HG02610 (cell line): ENCODE measurements around the gene MYRF.

Experiments
- ATAC-seq: cut with Tn5 transposase; IDR thresholded peaks from one replicate; pipeline ENCODE4 v1.9.1; 2021; ENCODE audit warnings: mild to moderate bottlenecking, moderate library complexity; ENCODE audit not compliant: unreplicated experiment

The MYRF gene

GRCh38 chr11:61792310-61793082 lies 40.1 kb downstream of the MYRF start, which contains the start of the genes FEN1 and TMEM258:
Gene FEN1, plus strand, starts transcription at chr11:61792911. Its CDS starts 2,451 bp downstream, at chr11:61795362.
Gene TMEM258, minus strand, starts transcription at chr11:61792599. Its CDS starts 41 bp downstream, at chr11:61792558.
- ATAC-seq: peak; percentile 78

- no peak for ATAC-seq
Observed at GRCh38 chr11:61793083-61793828, 40.8 kb downstream of the MYRF start.

DNA sequence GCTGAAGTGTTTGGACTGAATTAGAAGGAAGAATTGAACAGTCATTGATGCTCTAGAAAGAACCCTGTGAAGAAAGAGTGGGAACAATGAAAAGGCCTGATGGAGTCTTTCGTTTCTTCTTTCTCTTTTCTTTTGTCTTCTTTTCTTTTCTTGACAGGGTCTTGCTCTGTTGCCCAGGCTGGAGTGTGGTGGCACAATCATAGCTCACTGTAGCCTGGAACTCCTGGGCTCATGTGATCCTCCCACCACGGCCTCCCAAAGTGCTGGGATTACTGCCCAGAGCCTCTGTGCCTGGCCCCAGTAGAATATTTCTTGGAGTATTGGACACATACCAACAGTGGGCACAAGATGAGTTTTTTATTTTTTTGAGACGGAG lies 41.4 kb downstream of the MYRF start:
- no peak for ATAC-seq

DNA sequence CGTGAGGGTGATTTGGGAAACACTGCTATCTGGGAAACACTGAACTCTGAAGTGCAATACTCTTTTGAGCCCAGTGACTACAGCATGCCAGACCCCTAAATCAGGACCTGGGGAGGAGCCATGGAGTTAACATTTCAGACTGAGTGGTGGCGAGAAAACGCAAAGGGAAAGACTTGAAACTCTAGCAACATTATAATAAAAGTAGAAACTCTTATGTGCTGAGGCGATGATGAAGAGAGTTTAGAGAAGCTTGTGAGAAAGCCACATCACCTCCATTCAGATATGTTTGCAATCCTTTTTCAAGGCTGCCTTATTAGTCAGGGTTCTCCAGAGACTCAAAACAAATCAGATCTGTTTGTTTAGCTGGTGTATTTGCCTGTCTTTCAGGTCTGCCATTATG lies 42.1 kb downstream of the MYRF start:
- no peak for ATAC-seq

GRCh38 chr11:61795459-61795858 lies 43.0 kb downstream of the MYRF start:
- no peak for ATAC-seq

- ATAC-seq: no peak
Observed at GRCh38 chr11:61795876-61796526, 43.6 kb downstream of the MYRF start.

DNA sequence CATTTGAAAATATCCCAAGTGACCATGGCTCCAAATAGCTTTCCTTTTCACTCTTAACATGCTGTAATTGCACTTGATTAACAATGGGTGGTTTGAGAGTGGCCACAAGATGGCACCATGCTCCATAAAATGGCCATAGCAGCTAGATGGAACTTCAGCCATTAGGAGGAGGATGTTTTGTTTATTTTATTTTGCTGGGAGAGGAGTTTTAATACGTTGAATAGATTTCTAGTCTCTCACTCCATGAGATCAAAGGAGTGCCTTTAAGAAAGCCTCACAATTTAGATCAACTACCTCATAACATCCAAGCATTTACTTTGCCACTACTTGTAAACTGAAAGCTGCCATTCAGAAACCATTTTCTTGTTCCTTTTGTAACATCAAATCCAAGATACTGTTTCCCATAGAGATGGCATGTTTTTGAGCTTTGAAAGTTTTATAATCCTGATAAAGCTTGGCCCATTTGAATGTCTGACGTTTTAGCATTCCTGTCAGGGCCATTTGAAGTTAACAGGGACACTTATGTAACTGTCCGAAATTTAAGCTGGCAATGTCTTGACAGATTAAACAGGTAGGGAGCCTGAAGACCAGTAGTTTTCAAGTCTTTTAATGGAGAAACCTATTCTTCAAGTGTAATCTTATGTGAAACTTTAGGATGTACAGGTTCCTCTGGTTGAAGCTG lies 45.0 kb downstream of the MYRF start:
- ATAC-seq: no peak

DNA sequence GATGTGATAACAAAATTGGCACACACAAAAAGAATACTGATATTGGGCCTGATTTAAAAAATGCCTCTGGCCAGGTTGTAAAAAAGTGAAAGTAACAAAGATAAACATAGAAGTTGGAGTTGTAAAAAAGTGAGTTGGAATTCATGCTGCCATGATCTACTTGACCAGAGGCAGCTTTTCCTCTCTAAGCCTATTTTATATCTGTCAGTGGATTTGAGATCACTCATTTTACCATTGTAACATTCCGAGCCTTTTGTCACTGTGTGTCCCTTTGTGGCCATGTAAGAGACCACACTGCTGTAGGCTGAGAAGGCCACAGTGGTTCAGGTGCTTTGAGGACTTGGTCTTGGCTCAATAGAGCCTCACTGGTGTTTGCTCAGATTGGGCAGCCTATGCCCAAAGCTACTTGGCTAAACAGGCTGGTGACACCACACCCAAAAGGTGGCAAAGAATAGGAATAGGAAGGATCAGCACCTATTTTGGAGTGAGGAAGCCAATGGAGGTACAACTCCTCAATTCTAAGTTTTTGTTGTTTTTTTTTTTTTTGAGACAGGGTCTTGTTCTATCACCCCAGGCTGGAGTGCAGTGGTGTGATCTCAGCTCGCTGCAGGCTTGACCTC lies 47.3 kb downstream of the MYRF start:
- ATAC-seq: no peak

DNA sequence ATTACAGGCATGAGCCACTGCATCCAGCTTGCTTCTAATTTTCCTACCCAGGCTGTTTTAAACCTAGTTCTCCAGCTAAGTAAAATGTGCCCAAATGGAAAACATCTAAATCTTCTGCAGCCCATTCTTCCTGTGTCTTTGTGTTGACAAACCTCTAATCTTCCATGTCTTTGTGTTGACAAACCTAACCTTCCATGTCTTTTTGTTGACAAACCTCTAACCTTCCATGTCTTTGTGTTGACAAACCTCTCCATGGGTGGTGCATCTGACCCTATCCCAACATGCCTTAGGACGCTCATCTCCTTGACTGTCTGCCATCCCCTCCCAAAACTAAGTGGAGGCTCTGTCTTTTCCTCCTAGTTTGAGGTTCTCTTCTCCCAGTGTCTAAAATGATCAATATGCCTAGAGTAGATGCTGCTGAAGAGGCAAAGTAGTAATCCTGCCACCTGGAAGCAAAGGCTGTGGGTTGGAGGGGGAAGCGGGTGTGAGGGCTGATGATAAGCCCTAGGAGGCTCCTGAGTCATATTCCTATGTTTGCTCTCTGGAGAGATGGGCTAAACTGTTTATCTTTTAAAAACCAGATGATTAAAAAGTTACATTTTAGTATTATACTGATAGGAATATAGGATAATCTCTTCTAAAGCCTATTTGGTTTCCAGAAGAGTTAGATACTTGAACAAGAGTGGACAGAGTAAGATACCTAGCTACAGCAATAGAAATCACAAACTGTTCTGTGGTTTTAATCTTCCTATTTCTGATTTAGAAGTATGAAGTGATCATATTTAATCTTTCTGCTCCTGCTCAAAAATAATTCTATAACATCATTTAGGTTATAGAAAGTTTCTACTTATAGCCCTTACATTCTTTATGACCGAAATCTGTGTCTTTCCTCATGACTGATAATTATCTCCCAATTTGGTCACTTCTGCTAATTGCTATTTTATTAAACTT lies 48.2 kb downstream of the MYRF start:
- ATAC-seq: no peak

- no peak for ATAC-seq
Observed at GRCh38 chr11:61802605-61803004, 50.2 kb downstream of the MYRF start.

DNA sequence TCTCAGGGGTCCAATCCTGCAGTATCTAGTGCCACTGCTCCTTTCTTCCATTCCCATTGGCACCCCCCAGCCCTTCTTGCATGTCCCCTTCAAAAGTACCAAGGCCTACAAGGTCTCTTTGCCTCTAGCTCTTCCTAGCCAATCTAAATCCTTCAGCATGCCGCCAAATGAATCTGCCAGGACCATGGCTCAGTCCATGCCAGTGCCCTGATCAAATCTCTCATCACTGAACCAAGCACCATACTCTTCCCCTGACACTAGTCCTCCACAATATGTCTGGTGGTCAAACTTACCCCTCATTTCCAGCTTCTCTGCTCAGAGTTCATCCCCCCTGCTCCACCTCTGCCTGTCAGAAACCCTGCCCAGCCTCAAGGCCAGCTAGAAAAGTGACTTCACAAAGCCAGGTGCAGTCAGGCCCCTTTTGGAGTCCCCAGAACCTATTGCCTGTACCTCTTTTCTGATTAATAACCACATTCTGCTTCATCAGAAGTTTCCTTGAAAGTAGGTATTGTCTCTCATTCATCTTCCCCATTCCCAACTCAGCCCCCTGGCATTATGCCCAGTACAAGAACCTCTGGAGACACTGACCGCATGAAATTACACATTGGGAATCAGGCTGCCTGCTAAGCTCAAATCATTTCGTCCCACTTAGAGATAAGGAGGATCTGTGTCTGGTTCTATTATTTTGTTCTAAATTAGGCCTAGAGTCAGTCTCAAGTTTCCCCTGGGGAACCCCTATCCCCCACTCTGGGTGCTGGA lies 51.6 kb downstream of the MYRF start:
- ATAC-seq: no peak

DNA sequence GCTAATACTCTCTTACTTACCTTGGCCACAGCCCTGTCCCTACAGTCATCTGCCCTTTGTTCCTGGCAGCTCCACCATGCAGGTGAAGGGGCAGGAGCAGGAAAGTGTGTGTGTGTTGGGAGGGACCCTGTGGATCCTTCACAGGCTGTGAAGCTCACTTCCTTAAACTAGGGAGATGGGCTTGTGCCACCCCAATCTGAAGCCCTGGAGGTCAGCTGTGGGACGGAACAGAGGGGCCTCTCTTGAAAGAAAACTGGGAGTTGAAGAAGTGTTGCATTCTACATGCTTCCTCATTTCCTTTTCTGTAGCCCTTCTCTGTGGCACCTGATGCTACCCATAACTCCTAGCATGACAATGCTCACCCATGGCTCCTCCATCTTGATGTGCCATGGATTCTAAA lies 52.7 kb downstream of the MYRF start:
- ATAC-seq: no peak

- ATAC-seq: no peak
Observed at GRCh38 chr11:61806785-61807184, 54.3 kb downstream of the MYRF start.

GRCh38 chr11:61810671-61811175 lies 58.3 kb downstream of the MYRF start:
- no peak for ATAC-seq

DNA sequence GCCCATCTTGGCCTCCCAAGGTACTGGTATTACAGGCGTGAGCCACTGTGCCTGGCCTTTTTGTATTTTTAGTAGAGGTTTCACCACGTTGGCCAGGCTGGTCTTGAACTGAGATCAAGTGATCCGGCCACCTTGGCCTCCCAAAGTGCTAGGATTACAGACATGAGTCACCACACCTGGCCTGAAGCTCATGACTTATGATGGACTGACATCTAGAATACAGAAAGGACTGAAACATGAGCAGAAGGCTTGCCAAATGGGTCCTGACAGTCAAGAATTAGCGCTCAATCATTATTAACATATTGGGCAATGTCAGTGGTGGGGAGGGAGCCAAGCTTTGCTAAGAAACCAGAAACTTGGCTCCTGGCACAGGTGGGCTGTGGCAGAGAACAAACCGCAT lies 59.4 kb downstream of the MYRF start:
- no peak for ATAC-seq

- ATAC-seq: no peak
Observed at GRCh38 chr11:61812736-61813411, 60.4 kb downstream of the MYRF start.

DNA sequence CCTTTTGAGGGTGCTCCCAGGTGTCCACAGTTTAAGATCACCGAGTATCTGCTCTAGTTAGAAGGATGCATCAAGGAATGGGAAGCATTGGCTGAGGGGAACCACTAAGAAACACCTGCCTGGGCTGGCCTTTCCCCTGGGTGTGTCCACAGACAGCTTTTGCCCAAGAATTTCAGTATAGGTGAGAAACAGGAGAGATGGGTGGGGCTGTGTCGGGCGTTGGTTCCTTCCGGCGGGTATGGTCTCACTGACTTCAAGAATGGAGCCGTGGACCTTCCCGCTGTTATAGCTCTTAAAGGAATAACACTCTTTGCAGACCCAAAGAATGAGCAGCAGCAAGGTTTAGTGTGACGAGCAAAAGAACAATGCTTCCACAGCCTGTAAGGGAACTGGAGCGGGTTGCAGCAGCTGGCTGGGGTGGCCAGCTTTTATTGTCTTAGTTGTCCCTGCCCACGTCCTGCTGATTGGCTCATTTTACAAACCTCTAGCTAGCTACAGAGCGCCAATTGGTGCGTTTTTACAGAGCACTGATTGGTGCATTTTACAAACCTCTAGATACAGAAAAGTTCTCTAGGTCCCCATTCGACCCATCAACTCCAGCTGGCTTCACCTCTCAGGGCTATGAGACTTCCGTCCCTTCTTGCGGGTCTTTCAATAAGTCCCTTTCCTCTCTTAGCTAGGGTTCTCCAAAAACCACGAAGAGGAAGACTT lies 62.0 kb downstream of the MYRF start:
- ATAC-seq: no peak
